Uterus (tissue), 4 donors: ENCODE measurements around the gene PGGHG. TPM values are rescaled to one million over a fixed set of nuclear protein-coding genes. Genes with fewer than 3 reads are reported as not detected.

Experiments
- DNase-seq, 2 donors: peaks; one replicate each; pipeline ENCODE4 v3.0.0-alpha.2; 2019 to 2020
- H3K27ac ChIP-seq, 2 donors: fragments of 200-600 bp; sonication (generic); 1 replicate in 1 of 2; 2 replicates in 1 of 2; pipeline ENCODE4 v1.5.1; 2016 to 2018
- H3K27me3 ChIP-seq, 2 donors: fragments of 200-600 bp; sonication (generic); one replicate each; pipeline ENCODE4 v1.5.1; 2018 to 2019; ENCODE audit warnings: control low read depth in 1 of 2
- H3K36me3 ChIP-seq, 2 donors: fragments of 200-600 bp; sonication (generic); one replicate each; pipeline ENCODE4 v1.5.1; 2019; ENCODE audit warnings: control low read depth in 1 of 2
- H3K4me1 ChIP-seq, 2 donors: fragments of 200-600 bp; sonication (generic); one replicate each; pipeline ENCODE4 v1.5.1; 2018 to 2019; ENCODE audit warnings: control low read depth in 1 of 2
- H3K4me3 ChIP-seq, 2 donors: fragments of 200-600 bp; sonication (generic); 1 replicate in 1 of 2; 2 replicates in 1 of 2; pipeline ENCODE4 v1.5.1; 2018 to 2019; ENCODE audit warnings: mild to moderate bottlenecking in 1 of 2
- H3K9me3 ChIP-seq, 2 donors: fragments of 200-600 bp; sonication (generic); one replicate each; pipeline ENCODE4 v1.5.1; 2019; ENCODE audit warnings: control low read depth in 1 of 2
- CTCF ChIP-seq, 4 experiments: fragments of 200-600 bp in 2 of 4; fragments of 450-650 bp in 2 of 4; sonication (generic) in 2 of 4; IDR thresholded peaks; one replicate each; pipeline ENCODE4 v1.5.1; 2016 to 2019; ENCODE audit warnings: antibody characterized with exemption in 4 of 4, mild to moderate bottlenecking in 2 of 4, moderate library complexity in 1 of 4
- POLR2A ChIP-seq, 2 donors: fragments of 450-650 bp; IDR thresholded peaks; one replicate each; pipeline ENCODE4 v1.6.1; 2016; ENCODE audit warnings: antibody characterized with exemption in 2 of 2, mild to moderate bottlenecking in 1 of 2, moderate library complexity in 1 of 2
- intact Hi-C: fragments of 100-400 bp; cut with DNase I; formaldehyde crosslinking; loops from one replicate; pipeline ENCODE4 v1.15.1; 2023; ENCODE audit warnings: low total_unique reads
- total RNA-seq, 4 donors: library from RNA; depleted of rRNA in 3 of 4; stranded (reverse); fragments of >200 nt in 3 of 4; gene quantifications; one replicate each; pipeline versions ENCODE4 v1.1.0 to v1.2.4, GENCODE V29; 2014 to 2023
- donor health status: DM: yes; HTN: yes; CAD: no.

The PGGHG gene
- total RNA-seq, 4 donors from 2014 or later, result 7.9 to 29.1 (median 14.2) TPM

- peaks cover 0 to 5% of the 10 kb centered on the region in 2 donors for H3K9me3 ChIP-seq
- H3K4me1 ChIP-seq, result peaks cover 0 to 7% of the 10 kb centered on the region in 2 donors
- peak in 1 of 2 donors; percentile 9 for DNase-seq
- intact Hi-C loops, result no loop called here
- TF ChIP-seq POLR2A (IDR thresholded peaks at IDR 0.05) (no peak), CTCF (IDR thresholded peaks at IDR 0.05) (no peak)
- peaks cover 29 to 36% of the 10 kb centered on the region in 2 donors for H3K27me3 ChIP-seq
- H3K36me3 ChIP-seq, result no peaks in the 10 kb centered on the region
- no peak overlapping the region for H3K27ac ChIP-seq
- no peak overlapping the region for H3K4me3 ChIP-seq
Measured at GRCh38 chr11:279966-280705, 8.8 kb upstream of the PGGHG start.

- TF ChIP-seq CTCF (IDR thresholded peaks at IDR 0.05) (no peak), POLR2A (IDR thresholded peaks at IDR 0.05) (no peak)
- peaks cover 0 to under 1% of the 10 kb centered on the region in 2 donors for H3K9me3 ChIP-seq
- intact Hi-C loops, result no loop called here
- H3K4me1 ChIP-seq, result peaks cover 0 to 7% of the 10 kb centered on the region in 2 donors
- peaks cover 29 to 36% of the 10 kb centered on the region in 2 donors for H3K27me3 ChIP-seq
- H3K27ac ChIP-seq, result no peak overlapping the region
- H3K36me3 ChIP-seq, result no peaks in the 10 kb centered on the region
- DNase-seq, result peak in 1 of 2 donors; percentile 8
- no peak overlapping the region for H3K4me3 ChIP-seq
Measured at GRCh38 chr11:280706-281485, 8.0 kb upstream of the PGGHG start.

GRCh38 chr11:281486-282161, 7.3 kb upstream of the PGGHG start:
- Histone ChIP-seq H3K27me3 (peaks cover 29 to 36% of the 10 kb centered on the region in 2 donors), H3K4me1 (peaks cover 0 to 7% of the 10 kb centered on the region in 2 donors), H3K4me3 (no peak overlapping the region), H3K36me3 (no peaks in the 10 kb centered on the region), H3K27ac (no peak overlapping the region), H3K9me3 (no peaks in the 10 kb centered on the region)
- peak in 1 of 2 donors; percentile 5 for DNase-seq
- no peak for TF ChIP-seq POLR2A (IDR thresholded peaks at IDR 0.05)
- TF ChIP-seq CTCF (IDR thresholded peaks at IDR 0.05), result no peak
- intact Hi-C loops, result no loop called here

- no peaks in the 10 kb centered on the region for H3K36me3 ChIP-seq
- no peak overlapping the region for H3K4me3 ChIP-seq
- intact Hi-C loops, result no loop called here
- H3K27ac ChIP-seq, result no peak overlapping the region
- H3K27me3 ChIP-seq, result peaks cover 29 to 36% of the 10 kb centered on the region in 2 donors
- DNase-seq, result peak in 1 of 2 donors; percentile 6
- TF ChIP-seq POLR2A (IDR thresholded peaks at IDR 0.05) (no peak), CTCF (IDR thresholded peaks at IDR 0.05) (no peak)
- H3K4me1 ChIP-seq, result peaks cover 0 to 7% of the 10 kb centered on the region in 2 donors
- no peaks in the 10 kb centered on the region for H3K9me3 ChIP-seq
Measured at GRCh38 chr11:282171-282570, 6.8 kb upstream of the PGGHG start.
